ENCODE data around the gene MYO1G. TPM values are rescaled to one million over a fixed set of nuclear protein-coding genes. Genes with fewer than 3 reads are reported as not detected.

Gene MYO1G
- total RNA-seq, 1 donor from 2014 or later, result 0.53 TPM

GRCh38 chr7:44988701-44989100, 9.9 kb upstream of the MYO1G start:
- DNase-seq (ENCODE audit: extremely low spot score, unreplicated experiment), result no peak
- Mint-ChIP-seq H3K4me1 (ENCODE audit: unreplicated experiment) (peaks cover 51% of the 10 kb centered on the region), H3K9me3 (no peaks in the 10 kb centered on the region), H3K36me3 (peaks cover 20% of the 10 kb centered on the region), H3K27me3 (no peaks in the 10 kb centered on the region), H3K27ac (peak overlapping the region; percentile 32), H3K4me3 (no peak overlapping the region)
- TF ChIP-seq CTCF (conservative IDR thresholded peaks at IDR 0.05), result no peak

GRCh38 chr7:44987996-44988395, 9.2 kb upstream of the MYO1G start:
- no peaks in the 10 kb centered on the region for H3K9me3 Mint-ChIP-seq
- no peaks in the 10 kb centered on the region for H3K27me3 Mint-ChIP-seq
- TF ChIP-seq CTCF (conservative IDR thresholded peaks at IDR 0.05), result no peak
- peak overlapping the region; percentile 96 for H3K4me3 Mint-ChIP-seq
- no peak for DNase-seq (ENCODE audit: extremely low spot score, unreplicated experiment)
- H3K4me1 Mint-ChIP-seq (ENCODE audit: unreplicated experiment), result peaks cover 51% of the 10 kb centered on the region
- H3K27ac Mint-ChIP-seq, result peak overlapping the region; percentile 99
- H3K36me3 Mint-ChIP-seq, result peaks cover 25% of the 10 kb centered on the region

GRCh38 chr7:44987457-44987856, 8.6 kb upstream of the MYO1G start:
- no peak for TF ChIP-seq CTCF (conservative IDR thresholded peaks at IDR 0.05)
- peaks cover 51% of the 10 kb centered on the region for H3K4me1 Mint-ChIP-seq (ENCODE audit: unreplicated experiment)
- no peak for DNase-seq (ENCODE audit: extremely low spot score, unreplicated experiment)
- no peaks in the 10 kb centered on the region for H3K9me3 Mint-ChIP-seq
- H3K4me3 Mint-ChIP-seq, result peak overlapping the region; percentile 96
- peaks cover 30% of the 10 kb centered on the region for H3K36me3 Mint-ChIP-seq
- H3K27me3 Mint-ChIP-seq, result no peaks in the 10 kb centered on the region
- peak overlapping the region; percentile 99 for H3K27ac Mint-ChIP-seq

GRCh38 chr7:44986218-44987053, 7.6 kb upstream of the MYO1G start:
- Mint-ChIP-seq H3K27me3 (no peaks in the 10 kb centered on the region), H3K4me3 (peak overlapping the region; percentile 96), H3K36me3 (peaks cover 31% of the 10 kb centered on the region), H3K4me1 (ENCODE audit: unreplicated experiment) (peaks cover 44% of the 10 kb centered on the region), H3K27ac (peak overlapping the region; percentile 99), H3K9me3 (no peaks in the 10 kb centered on the region)
- peak; percentile 96 for DNase-seq (ENCODE audit: extremely low spot score, unreplicated experiment)
- no peak for TF ChIP-seq CTCF (conservative IDR thresholded peaks at IDR 0.05)

GRCh38 chr7:44985900-44986217, 7.0 kb upstream of the MYO1G start:
- TF ChIP-seq CTCF (conservative IDR thresholded peaks at IDR 0.05), result no peak
- H3K4me3 Mint-ChIP-seq, result peak overlapping the region; percentile 96
- no peak for DNase-seq (ENCODE audit: extremely low spot score, unreplicated experiment)
- peaks cover 31% of the 10 kb centered on the region for H3K36me3 Mint-ChIP-seq
- no peaks in the 10 kb centered on the region for H3K9me3 Mint-ChIP-seq
- H3K27ac Mint-ChIP-seq, result peak overlapping the region; percentile 99
- H3K27me3 Mint-ChIP-seq, result no peaks in the 10 kb centered on the region
- H3K4me1 Mint-ChIP-seq (ENCODE audit: unreplicated experiment), result peaks cover 43% of the 10 kb centered on the region
